HCT116 (cell line): Measurements from ENCODE around the gene ADGRD1. TPM values are rescaled to one million over a fixed set of nuclear protein-coding genes. Genes with fewer than 3 reads are reported as not detected.

ENCODE experiments used
- ATAC-seq: fragments of 200-7000 bp; cut with Tn5 transposase; 2 replicates; pipeline ENCODE4 v1.9.1; 2020; ENCODE audit warnings: mild to moderate bottlenecking, moderate library complexity
- BruUV-seq: library from RNA; stranded (reverse); fragments of 400-500 nt; replicated peaks from 2 replicates; lab custom pipeline; 2021; lab: Mats Ljungman, UMichigan
- CTCF ChIA-PET: fragments of 300-600 bp; sonication (Branson Sonifier 250); formaldehyde crosslinking; loops from one replicate; lab custom pipeline; 2021; ENCODE audit warnings: antibody characterized with exemption; lab: Charles Lee
- POLR2A ChIA-PET: fragments of 300-600, 350-600 bp; sonication (Branson Sonifier 250); formaldehyde crosslinking; loops from one replicate; lab custom pipeline; 2021; ENCODE audit warnings: antibody characterized with exemption; lab: Charles Lee
- RAD21 ChIA-PET, 2 experiments: fragments of 300-600 bp; sonication (Branson Sonifier 250); formaldehyde crosslinking; loops; one replicate each; lab custom pipeline; 2023; ENCODE audit warnings: low total read pairs in 2 of 2; ENCODE audit not compliant: uncharacterized antibody in 2 of 2, unreplicated experiment in 2 of 2, low non-redundant PET in 1 of 2; lab: Charles Lee
- DNase-seq: peaks from one replicate; pipeline ENCODE4 v3.0.0-alpha.2; 2010; ENCODE audit warnings: low read depth, low spot score
- H2AFZ ChIP-seq: fragments of 200-600 bp; shearing (Covaris generic), sonication (generic); 2 replicates; pipeline ENCODE4 v1.6.1; 2017; ENCODE audit warnings: low read depth, mixed run types, mixed read lengths, antibody characterized with exemption, low read length; ENCODE audit not compliant: poor library complexity, severe bottlenecking
- H3K27ac ChIP-seq: 2 replicates; pipeline ENCODE4 v1.5.1; 2012; ENCODE audit warnings: low read depth, low read length
- H3K27me3 ChIP-seq: fragments of 200-600 bp; sonication (generic); 2 replicates; pipeline ENCODE4 v1.6.1; 2016; ENCODE audit warnings: mixed run types, low read length, mixed read lengths; ENCODE audit not compliant: insufficient read depth
- H3K36me3 ChIP-seq, 2 experiments: fragments of 200-500 bp in 1 of 2; fragments of 200-600 bp in 1 of 2; sonication (Bioruptor generic) in 1 of 2; sonication (generic) in 1 of 2; 2 replicates each; pipeline versions ENCODE4 v1.5.1 to v1.6.1; 2014 to 2016; ENCODE audit warnings: low read length in 2 of 2, inconsistent platforms in 1 of 2, mixed read lengths in 1 of 2, mixed run types in 1 of 2; ENCODE audit not compliant: insufficient read depth in 2 of 2, control insufficient read depth in 1 of 2
- H3K4me1 ChIP-seq, 2 experiments: fragments of 200-600 bp in 1 of 2; sonication (generic) in 1 of 2; 2 replicates each; pipeline versions ENCODE4 v1.5.1 to v1.6.1; 2012 to 2017; ENCODE audit warnings: low read length in 2 of 2, inconsistent platforms in 1 of 2, mild to moderate bottlenecking in 1 of 2, mixed read lengths in 1 of 2, mixed run types in 1 of 2, moderate library complexity in 1 of 2; ENCODE audit not compliant: insufficient read depth in 2 of 2, control insufficient read depth in 1 of 2
- H3K4me2 ChIP-seq: fragments of 200-600 bp; sonication (generic); 2 replicates; pipeline ENCODE4 v1.6.1; 2017; ENCODE audit warnings: mixed run types, low read length, mixed read lengths
- H3K4me3 ChIP-seq, 2 experiments: fragments of 200-600 bp in 1 of 2; sonication (generic) in 1 of 2; replicated peaks in 1 of 2; 2 replicates each; pipeline ENCODE4 v1.5.1; 2011 to 2016; ENCODE audit warnings: low read length in 2 of 2, control low read depth in 1 of 2, low read depth in 1 of 2, mild to moderate bottlenecking in 1 of 2, mixed read lengths in 1 of 2, mixed run types in 1 of 2
- H3K79me2 ChIP-seq: fragments of 200-600 bp; sonication (generic); 2 replicates; pipeline ENCODE4 v1.6.1; 2017; ENCODE audit warnings: mild to moderate bottlenecking, mixed run types, low read length, moderate library complexity, mixed read lengths; ENCODE audit not compliant: insufficient read depth
- H3K9ac ChIP-seq: fragments of 200-600 bp; sonication (generic); 2 replicates; pipeline ENCODE4 v1.6.1; 2016; ENCODE audit warnings: low read length, mixed read lengths
- H3K9me2 ChIP-seq: fragments of 200-600 bp; sonication (generic), shearing (Covaris generic); 2 replicates; pipeline ENCODE4 v1.6.1; 2017; ENCODE audit warnings: mixed run types, mild to moderate bottlenecking, moderate library complexity; ENCODE audit not compliant: insufficient read depth
- H3K9me3 ChIP-seq, 2 experiments: fragments of 200-500 bp in 1 of 2; fragments of 200-600 bp in 1 of 2; sonication (Bioruptor generic) in 1 of 2; sonication (generic) in 1 of 2; 2 replicates each; pipeline ENCODE4 v1.6.1; 2014 to 2017; ENCODE audit warnings: low read length in 2 of 2, mixed read lengths in 2 of 2, inconsistent platforms in 1 of 2, low read depth in 1 of 2, mild to moderate bottlenecking in 1 of 2, mixed run types in 1 of 2, moderate library complexity in 1 of 2; ENCODE audit not compliant: control insufficient read depth in 1 of 2, insufficient read depth in 1 of 2
- H4K20me1 ChIP-seq: fragments of 200-600 bp; sonication (generic), shearing (Covaris generic); 2 replicates; pipeline ENCODE4 v1.6.1; 2017; ENCODE audit warnings: mixed run types, mild to moderate bottlenecking, moderate library complexity; ENCODE audit not compliant: insufficient read depth
- CBX3 ChIP-seq: IDR thresholded peaks from 2 replicates; pipeline ENCODE4 v1.6.1; 2012; ENCODE audit warnings: low read depth
- CEBPB ChIP-seq: IDR thresholded peaks from 2 replicates; pipeline ENCODE4 v1.6.1; 2012; ENCODE audit warnings: low read depth
- EGR1 ChIP-seq: IDR thresholded peaks from 2 replicates; pipeline ENCODE4 v1.6.1; 2012; ENCODE audit warnings: low read depth
- ELF1 ChIP-seq: IDR thresholded peaks from 2 replicates; pipeline ENCODE4 v1.6.1; 2012; ENCODE audit warnings: low read depth, borderline replicate concordance
- EZH2 ChIP-seq: fragments of 200-600 bp; sonication (generic); IDR thresholded peaks from 2 replicates; pipeline ENCODE4 v1.6.1; 2017; ENCODE audit warnings: antibody characterized with exemption, mixed run types
- EZH2phosphoT487 ChIP-seq: fragments of 200-600 bp; IDR thresholded peaks from 2 replicates; pipeline ENCODE4 v1.6.1; 2018; ENCODE audit warnings: antibody characterized with exemption, borderline replicate concordance
- FOSL1 ChIP-seq: IDR thresholded peaks from 2 replicates; pipeline ENCODE4 v1.6.1; 2012; ENCODE audit warnings: low read depth
- POLR2A ChIP-seq: IDR thresholded peaks from 2 replicates; pipeline ENCODE4 v1.7.0; 2011; ENCODE audit warnings: borderline replicate concordance; ENCODE audit not compliant: insufficient read depth, insufficient read length; ENCODE audit errors: extremely low read depth
- POLR2AphosphoS5 ChIP-seq: IDR thresholded peaks from 2 replicates; pipeline ENCODE4 v1.6.1; 2011; ENCODE audit warnings: mild to moderate bottlenecking, low read depth, low read length, moderate library complexity
- RAD21 ChIP-seq: IDR thresholded peaks from 2 replicates; pipeline ENCODE4 v1.6.1; 2012; ENCODE audit warnings: low read depth, mild to moderate bottlenecking
- SIN3A ChIP-seq: IDR thresholded peaks from 2 replicates; pipeline ENCODE4 v1.6.1; 2012; ENCODE audit warnings: low read depth
- SP1 ChIP-seq: IDR thresholded peaks from 2 replicates; pipeline ENCODE4 v1.6.1; 2012; ENCODE audit warnings: low read depth
- TCF7L2 ChIP-seq: IDR thresholded peaks from 2 replicates; pipeline ENCODE4 v1.7.0; 2011; ENCODE audit warnings: borderline replicate concordance, inconsistent platforms; ENCODE audit not compliant: insufficient read depth, insufficient read length; ENCODE audit errors: extremely low read depth
- YY1 ChIP-seq: IDR thresholded peaks from 2 replicates; pipeline ENCODE4 v1.6.1; 2011; ENCODE audit warnings: low read length, low read depth, moderate library complexity, mild to moderate bottlenecking; ENCODE audit not compliant: insufficient replicate concordance; ENCODE audit errors: extremely low read depth
- ZFX ChIP-seq: fragments of 450-650 bp; IDR thresholded peaks from 2 replicates; pipeline ENCODE4 v1.6.1; 2017
- intact Hi-C: fragments of 100-400 bp; cut with micrococcal nuclease; formaldehyde crosslinking; loops from 2 replicates; pipeline ENCODE4 v1.10.0; 2022
- total RNA-seq: library from RNA; stranded (reverse); gene quantifications from one replicate; pipeline ENCODE4 v1.2.1, GENCODE V29; 2021; ENCODE audit not compliant: unreplicated experiment
- TF ChIP-seq, protein P1 (sequence below): IDR thresholded peaks from 2 replicates; pipeline ENCODE4 v1.6.1; 2012
- TF ChIP-seq, protein P2 (sequence below): IDR thresholded peaks from 2 replicates; pipeline ENCODE4 v1.6.1; 2012; ENCODE audit warnings: low read depth
- TF ChIP-seq, protein P3 (sequence below): IDR thresholded peaks from 2 replicates; pipeline ENCODE4 v1.6.1; 2011; ENCODE audit warnings: mild to moderate bottlenecking, low read length, moderate library complexity; ENCODE audit not compliant: insufficient replicate concordance; ENCODE audit errors: extremely low read depth
- TF ChIP-seq, protein P4 (sequence below), 3 experiments: fragments of 200-600 bp in 1 of 3; sonication (generic) in 1 of 3; IDR thresholded peaks in 2 of 3; conservative IDR thresholded peaks in 1 of 3; 2 replicates each; pipeline ENCODE4 v1.5.1; 2012 to 2017; ENCODE audit warnings: low read depth in 2 of 3, low read length in 2 of 3, antibody characterized with exemption in 1 of 3, borderline replicate concordance in 1 of 3, control low read depth in 1 of 3, mild to moderate bottlenecking in 1 of 3, mixed read lengths in 1 of 3, mixed run types in 1 of 3, moderate library complexity in 1 of 3; ENCODE audit not compliant: insufficient read depth in 1 of 3
- TF ChIP-seq, protein P5 (sequence below): IDR thresholded peaks from 2 replicates; pipeline ENCODE4 v1.6.1; 2012

The ADGRD1 gene
- total RNA-seq, 1 experiment from 2014 or later, result 0.44 TPM

DNA sequence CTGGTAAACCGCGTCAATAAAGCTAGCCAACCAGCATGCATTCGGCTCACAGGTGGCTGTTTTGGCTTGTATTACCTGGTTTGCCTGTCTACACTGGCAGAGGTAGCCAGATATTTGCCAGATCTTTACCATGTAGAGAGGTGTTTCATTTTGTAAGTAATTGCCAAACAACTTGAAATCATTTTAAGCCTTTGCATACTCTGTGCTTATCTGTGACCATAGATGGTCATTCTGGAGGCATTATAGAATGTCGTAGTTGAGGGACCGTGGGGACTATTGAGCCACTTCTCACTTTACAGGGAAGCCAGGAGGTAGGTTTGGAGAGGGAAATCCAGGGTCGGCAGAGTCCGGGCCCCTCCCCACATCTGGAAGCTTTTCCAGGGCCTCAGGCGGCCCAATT lies 5.9 kb downstream of the ADGRD1 start:
- ChIA-PET POLR2A (no interaction called here), CTCF (no interaction called here), RAD21 (no interaction called here)
- H2AFZ ChIP-seq, result no peak overlapping the region
- no peak overlapping the region for H3K27ac ChIP-seq
- H3K4me1 ChIP-seq, result no peaks in the 10 kb centered on the region
- H3K4me3 ChIP-seq, result no peak overlapping the region
- H3K9me2 ChIP-seq, result no peaks in the 10 kb centered on the region
- peaks cover 0 to 5% of the 10 kb centered on the region in 2 experiments; a peak in 1 of 4 replicates for H3K9me3 ChIP-seq
- ATAC-seq (no peak), DNase-seq (no peak)
- H3K9ac ChIP-seq, result no peak overlapping the region
- peaks cover 14% of the 10 kb centered on the region; the same call in 1 of the 2 replicates for H3K27me3 ChIP-seq
- intact Hi-C loops, result no loop called here
- no peak overlapping the region for H3K4me2 ChIP-seq
- no peaks in the 10 kb centered on the region for H3K36me3 ChIP-seq
- no peaks in the 10 kb centered on the region for H3K79me2 ChIP-seq
- TF ChIP-seq RAD21, result no peak
- TF ChIP-seq, protein P1, sequence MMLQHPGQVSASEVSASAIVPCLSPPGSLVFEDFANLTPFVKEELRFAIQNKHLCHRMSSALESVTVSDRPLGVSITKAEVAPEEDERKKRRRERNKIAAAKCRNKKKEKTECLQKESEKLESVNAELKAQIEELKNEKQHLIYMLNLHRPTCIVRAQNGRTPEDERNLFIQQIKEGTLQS, result no peak
- TF ChIP-seq POLR2A, result no peak
- no peak for TF ChIP-seq CBX3
- TF ChIP-seq TCF7L2, result no peak
- no peak for TF ChIP-seq ZFX
- TF ChIP-seq SP1, result no peak
- TF ChIP-seq, protein P2, sequence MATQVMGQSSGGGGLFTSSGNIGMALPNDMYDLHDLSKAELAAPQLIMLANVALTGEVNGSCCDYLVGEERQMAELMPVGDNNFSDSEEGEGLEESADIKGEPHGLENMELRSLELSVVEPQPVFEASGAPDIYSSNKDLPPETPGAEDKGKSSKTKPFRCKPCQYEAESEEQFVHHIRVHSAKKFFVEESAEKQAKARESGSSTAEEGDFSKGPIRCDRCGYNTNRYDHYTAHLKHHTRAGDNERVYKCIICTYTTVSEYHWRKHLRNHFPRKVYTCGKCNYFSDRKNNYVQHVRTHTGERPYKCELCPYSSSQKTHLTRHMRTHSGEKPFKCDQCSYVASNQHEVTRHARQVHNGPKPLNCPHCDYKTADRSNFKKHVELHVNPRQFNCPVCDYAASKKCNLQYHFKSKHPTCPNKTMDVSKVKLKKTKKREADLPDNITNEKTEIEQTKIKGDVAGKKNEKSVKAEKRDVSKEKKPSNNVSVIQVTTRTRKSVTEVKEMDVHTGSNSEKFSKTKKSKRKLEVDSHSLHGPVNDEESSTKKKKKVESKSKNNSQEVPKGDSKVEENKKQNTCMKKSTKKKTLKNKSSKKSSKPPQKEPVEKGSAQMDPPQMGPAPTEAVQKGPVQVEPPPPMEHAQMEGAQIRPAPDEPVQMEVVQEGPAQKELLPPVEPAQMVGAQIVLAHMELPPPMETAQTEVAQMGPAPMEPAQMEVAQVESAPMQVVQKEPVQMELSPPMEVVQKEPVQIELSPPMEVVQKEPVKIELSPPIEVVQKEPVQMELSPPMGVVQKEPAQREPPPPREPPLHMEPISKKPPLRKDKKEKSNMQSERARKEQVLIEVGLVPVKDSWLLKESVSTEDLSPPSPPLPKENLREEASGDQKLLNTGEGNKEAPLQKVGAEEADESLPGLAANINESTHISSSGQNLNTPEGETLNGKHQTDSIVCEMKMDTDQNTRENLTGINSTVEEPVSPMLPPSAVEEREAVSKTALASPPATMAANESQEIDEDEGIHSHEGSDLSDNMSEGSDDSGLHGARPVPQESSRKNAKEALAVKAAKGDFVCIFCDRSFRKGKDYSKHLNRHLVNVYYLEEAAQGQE, result no peak
- no peak for TF ChIP-seq EZH2phosphoT487
- TF ChIP-seq CEBPB, result no peak
- TF ChIP-seq EGR1, result no peak
- no peak for TF ChIP-seq ELF1
- TF ChIP-seq YY1, result no peak
- TF ChIP-seq FOSL1, result no peak
- no peak for TF ChIP-seq EZH2
- no peak for TF ChIP-seq SIN3A
- no peak for TF ChIP-seq POLR2AphosphoS5
- TF ChIP-seq, protein P3, sequence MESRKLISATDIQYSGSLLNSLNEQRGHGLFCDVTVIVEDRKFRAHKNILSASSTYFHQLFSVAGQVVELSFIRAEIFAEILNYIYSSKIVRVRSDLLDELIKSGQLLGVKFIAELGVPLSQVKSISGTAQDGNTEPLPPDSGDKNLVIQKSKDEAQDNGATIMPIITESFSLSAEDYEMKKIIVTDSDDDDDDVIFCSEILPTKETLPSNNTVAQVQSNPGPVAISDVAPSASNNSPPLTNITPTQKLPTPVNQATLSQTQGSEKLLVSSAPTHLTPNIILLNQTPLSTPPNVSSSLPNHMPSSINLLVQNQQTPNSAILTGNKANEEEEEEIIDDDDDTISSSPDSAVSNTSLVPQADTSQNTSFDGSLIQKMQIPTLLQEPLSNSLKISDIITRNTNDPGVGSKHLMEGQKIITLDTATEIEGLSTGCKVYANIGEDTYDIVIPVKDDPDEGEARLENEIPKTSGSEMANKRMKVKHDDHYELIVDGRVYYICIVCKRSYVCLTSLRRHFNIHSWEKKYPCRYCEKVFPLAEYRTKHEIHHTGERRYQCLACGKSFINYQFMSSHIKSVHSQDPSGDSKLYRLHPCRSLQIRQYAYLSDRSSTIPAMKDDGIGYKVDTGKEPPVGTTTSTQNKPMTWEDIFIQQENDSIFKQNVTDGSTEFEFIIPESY, result no peak
- TF ChIP-seq, protein P4, sequence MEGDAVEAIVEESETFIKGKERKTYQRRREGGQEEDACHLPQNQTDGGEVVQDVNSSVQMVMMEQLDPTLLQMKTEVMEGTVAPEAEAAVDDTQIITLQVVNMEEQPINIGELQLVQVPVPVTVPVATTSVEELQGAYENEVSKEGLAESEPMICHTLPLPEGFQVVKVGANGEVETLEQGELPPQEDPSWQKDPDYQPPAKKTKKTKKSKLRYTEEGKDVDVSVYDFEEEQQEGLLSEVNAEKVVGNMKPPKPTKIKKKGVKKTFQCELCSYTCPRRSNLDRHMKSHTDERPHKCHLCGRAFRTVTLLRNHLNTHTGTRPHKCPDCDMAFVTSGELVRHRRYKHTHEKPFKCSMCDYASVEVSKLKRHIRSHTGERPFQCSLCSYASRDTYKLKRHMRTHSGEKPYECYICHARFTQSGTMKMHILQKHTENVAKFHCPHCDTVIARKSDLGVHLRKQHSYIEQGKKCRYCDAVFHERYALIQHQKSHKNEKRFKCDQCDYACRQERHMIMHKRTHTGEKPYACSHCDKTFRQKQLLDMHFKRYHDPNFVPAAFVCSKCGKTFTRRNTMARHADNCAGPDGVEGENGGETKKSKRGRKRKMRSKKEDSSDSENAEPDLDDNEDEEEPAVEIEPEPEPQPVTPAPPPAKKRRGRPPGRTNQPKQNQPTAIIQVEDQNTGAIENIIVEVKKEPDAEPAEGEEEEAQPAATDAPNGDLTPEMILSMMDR (IDR thresholded peaks at IDR 0.05 in 2 of 3, conservative IDR thresholded peaks at IDR 0.05 in 1 of 3; ENCODE audit: borderline replicate concordance in 1 of 3, insufficient read depth in 1 of 3, low read depth in 2 of 3, low read length in 2 of 3), result no peak
- TF ChIP-seq, protein P5, sequence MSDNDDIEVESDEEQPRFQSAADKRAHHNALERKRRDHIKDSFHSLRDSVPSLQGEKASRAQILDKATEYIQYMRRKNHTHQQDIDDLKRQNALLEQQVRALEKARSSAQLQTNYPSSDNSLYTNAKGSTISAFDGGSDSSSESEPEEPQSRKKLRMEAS, result no peak
- TF ChIP-seq, all 23 proteins: peak for 0
- BruUV-seq, result no TSS peak
- H4K20me1 ChIP-seq, result no peaks in the 10 kb centered on the region
